CD8-positive, alpha-beta memory T cell (primary cell): ENCODE measurements around the gene ITPR2. TPM values are rescaled to one million over a fixed set of nuclear protein-coding genes. Genes with fewer than 3 reads are reported as not detected.

Experiments
- CTCF ChIA-PET: fragments of 350-600 bp; sonication (Branson Sonifier 250); formaldehyde crosslinking; loops from one replicate; lab custom pipeline; 2021; ENCODE audit warnings: antibody characterized with exemption; lab: Charles Lee
- POLR2A ChIA-PET: fragments of 350-600 bp; sonication (Branson Sonifier 250); formaldehyde crosslinking; loops from one replicate; lab custom pipeline; 2021; ENCODE audit warnings: antibody characterized with exemption; lab: Charles Lee
- DNase-seq, 5 donors: peaks; one replicate each; pipeline versions ENCODE4 v3.0.0 to v3.0.0-alpha.2; 2020 to 2022; ENCODE audit warnings: mixed read lengths in 1 of 5
- H3K27ac ChIP-seq: one replicate; pipeline ENCODE4 v1.7.0; 2013; ENCODE audit warnings: low read depth, mild to moderate bottlenecking, low read length, moderate library complexity
- H3K27me3 ChIP-seq: 2 replicates; pipeline ENCODE4 v1.7.0; 2013; ENCODE audit warnings: low read length, mild to moderate bottlenecking; ENCODE audit not compliant: insufficient read depth, poor library complexity, severe bottlenecking
- H3K36me3 ChIP-seq: 2 replicates; pipeline ENCODE4 v1.7.0; 2013; ENCODE audit warnings: mild to moderate bottlenecking, low read length, moderate library complexity; ENCODE audit not compliant: insufficient read depth
- H3K4me1 ChIP-seq: 2 replicates; pipeline ENCODE4 v1.7.0; 2013; ENCODE audit warnings: mild to moderate bottlenecking, low read length, moderate library complexity; ENCODE audit not compliant: insufficient read depth
- H3K4me3 ChIP-seq: 2 replicates; pipeline ENCODE4 v1.7.0; 2013; ENCODE audit warnings: mild to moderate bottlenecking, low read length
- H3K9me3 ChIP-seq: 2 replicates; pipeline ENCODE4 v1.7.0; 2013; ENCODE audit warnings: mild to moderate bottlenecking, low read length
- H3K27ac Mint-ChIP-seq, 8 donors: one replicate each; pipeline ENCODE4 v1.8.0; 2020 to 2021; ENCODE audit warnings: mixed read lengths in 8 of 8, mild to moderate bottlenecking in 6 of 8, inconsistent platforms in 3 of 8, moderate library complexity in 3 of 8
- H3K27me3 Mint-ChIP-seq, 2 donors: one replicate each; pipeline ENCODE4 v1.8.0; 2020 to 2021; ENCODE audit warnings: mixed read lengths in 2 of 2, mild to moderate bottlenecking in 1 of 2, moderate library complexity in 1 of 2
- H3K36me3 Mint-ChIP-seq, 3 donors: one replicate each; pipeline ENCODE4 v1.8.0; 2020 to 2021; ENCODE audit warnings: mixed read lengths in 3 of 3, inconsistent platforms in 1 of 3, mild to moderate bottlenecking in 1 of 3
- H3K4me1 Mint-ChIP-seq, 3 donors: one replicate each; pipeline ENCODE4 v1.8.0; 2020 to 2021; ENCODE audit warnings: mixed read lengths in 3 of 3, inconsistent platforms in 1 of 3, mild to moderate bottlenecking in 1 of 3
- H3K4me3 Mint-ChIP-seq, 7 donors: one replicate each; pipeline ENCODE4 v1.8.0; 2020 to 2021; ENCODE audit warnings: mixed read lengths in 7 of 7, mild to moderate bottlenecking in 6 of 7, moderate library complexity in 4 of 7, inconsistent platforms in 2 of 7
- H3K9me3 Mint-ChIP-seq, 5 donors: one replicate each; pipeline ENCODE4 v1.8.0; 2020 to 2022; ENCODE audit warnings: mixed read lengths in 5 of 5, mild to moderate bottlenecking in 3 of 5, moderate library complexity in 2 of 5, inconsistent platforms in 1 of 5
- polyA plus RNA-seq: library from polyadenylated mRNA; unstranded; fragments of 300-500 nt; fragmentation: Illumina TruSeq; gene quantifications from one replicate; pipeline ENCODE4 v1.2.3, GENCODE V29; 2021
- total RNA-seq, 2 experiments: library from RNA; stranded (reverse); gene quantifications; one replicate each; pipeline ENCODE4 v1.2.3, GENCODE V29; 2021

Gene ITPR2
- total and polyA plus RNA-seq, 3 experiments from 2014 or later: 13.0 to 29.4 (median 24.0) TPM

DNA sequence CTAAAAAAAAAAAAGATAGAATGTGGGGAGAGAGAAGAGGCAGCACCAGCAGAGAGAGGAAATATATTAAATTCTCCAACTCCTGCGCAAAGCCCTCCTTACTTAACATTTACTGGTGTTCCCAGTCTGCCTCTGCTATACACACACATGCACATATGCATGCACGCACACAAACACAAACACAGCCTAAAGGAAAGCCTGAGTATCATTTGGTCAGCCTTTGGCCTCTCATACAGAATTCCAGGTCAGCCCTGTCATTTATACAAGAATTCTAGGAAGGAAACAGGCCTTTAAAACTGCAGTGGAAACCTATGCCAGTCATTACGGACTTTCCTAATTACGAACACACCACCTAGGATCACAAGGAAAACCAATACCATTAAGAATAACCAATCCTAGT lies 269.4 kb downstream of the ITPR2 start:
- Histone ChIP-seq H3K36me3 (no peaks in the 10 kb centered on the region), H3K27ac (no peak overlapping the region), H3K4me1 (no peaks in the 10 kb centered on the region), H3K4me3 (no peak overlapping the region), H3K9me3 (no peaks in the 10 kb centered on the region), H3K27me3 (no peaks in the 10 kb centered on the region)
- no peak overlapping the region for H3K4me3 Mint-ChIP-seq
- ChIA-PET POLR2A (no interaction called here), CTCF (no interaction called here)
- H3K27ac Mint-ChIP-seq: no peak overlapping the region
- peaks cover 14 to 33% (median 18%) of the 10 kb centered on the region in 3 donors for H3K36me3 Mint-ChIP-seq
- no peaks in the 10 kb centered on the region for H3K9me3 Mint-ChIP-seq
- no peak for DNase-seq
- no peaks in the 10 kb centered on the region for H3K4me1 Mint-ChIP-seq
- no peaks in the 10 kb centered on the region for H3K27me3 Mint-ChIP-seq

DNA sequence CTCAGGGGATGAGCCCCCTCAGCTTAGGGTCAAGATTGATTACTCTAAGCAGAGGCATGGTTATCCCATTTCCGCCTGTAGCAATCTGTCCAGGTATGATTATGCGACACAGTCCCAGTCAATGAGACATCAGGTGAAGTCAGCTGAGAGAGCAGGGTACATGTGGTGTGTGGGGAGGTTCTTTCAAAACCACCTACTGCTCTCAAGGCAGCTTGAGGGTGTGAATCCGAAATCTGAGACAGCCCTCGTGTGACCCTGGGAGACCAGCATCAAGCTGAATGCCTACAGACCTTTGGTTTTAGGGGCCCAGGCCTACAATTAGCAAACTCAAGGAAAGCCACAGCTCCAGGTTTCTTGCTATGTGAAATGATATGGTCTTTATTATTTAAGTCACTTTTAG lies 275.7 kb downstream of the ITPR2 start:
- peaks cover 4% of the 10 kb centered on the region for H3K36me3 ChIP-seq
- POLR2A ChIA-PET: no interaction called here
- CTCF ChIA-PET: no interaction called here
- H3K9me3 ChIP-seq: no peaks in the 10 kb centered on the region
- Mint-ChIP-seq H3K27ac (no peak overlapping the region), H3K27me3 (no peaks in the 10 kb centered on the region), H3K4me1 (peaks cover 0 to 7% (median 2%) of the 10 kb centered on the region in 3 donors), H3K9me3 (no peaks in the 10 kb centered on the region), H3K36me3 (peaks cover 26 to 49% (median 26%) of the 10 kb centered on the region in 3 donors), H3K4me3 (no peak overlapping the region)
- no peaks in the 10 kb centered on the region for H3K27me3 ChIP-seq
- no peak overlapping the region for H3K4me3 ChIP-seq
- no peaks in the 10 kb centered on the region for H3K4me1 ChIP-seq
- no peak overlapping the region for H3K27ac ChIP-seq
- DNase-seq: no peak

DNA sequence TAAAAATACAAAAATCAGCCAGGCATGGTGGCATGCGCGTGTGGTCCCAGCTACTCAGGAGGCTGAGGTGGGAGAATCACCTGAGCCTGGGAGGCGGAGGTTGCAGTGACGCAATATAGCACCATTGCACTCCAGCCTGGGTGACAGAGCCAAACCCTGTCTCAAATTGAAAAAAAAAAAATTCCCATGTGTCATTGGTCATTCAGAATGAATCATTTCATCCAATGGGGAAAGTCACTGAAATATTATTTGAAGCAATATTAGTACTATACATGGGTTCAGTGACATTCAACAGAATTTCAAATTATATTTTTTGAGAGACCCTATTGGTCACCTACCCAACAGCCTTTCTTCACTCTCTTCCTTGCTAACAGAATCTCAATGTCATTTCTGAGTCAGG lies 276.1 kb downstream of the ITPR2 start:
- Mint-ChIP-seq H3K27me3 (no peaks in the 10 kb centered on the region), H3K4me3 (no peak overlapping the region), H3K9me3 (no peaks in the 10 kb centered on the region), H3K36me3 (peaks cover 22 to 46% (median 26%) of the 10 kb centered on the region in 3 donors), H3K4me1 (peaks cover 0 to 7% (median 2%) of the 10 kb centered on the region in 3 donors), H3K27ac (no peak overlapping the region)
- peaks cover 4% of the 10 kb centered on the region for H3K36me3 ChIP-seq
- H3K27ac ChIP-seq: no peak overlapping the region
- no peak overlapping the region for H3K4me3 ChIP-seq
- CTCF ChIA-PET: no interaction called here
- no peak for DNase-seq
- POLR2A ChIA-PET: no interaction called here
- H3K27me3 ChIP-seq: no peaks in the 10 kb centered on the region
- no peaks in the 10 kb centered on the region for H3K4me1 ChIP-seq
- H3K9me3 ChIP-seq: no peaks in the 10 kb centered on the region

DNA sequence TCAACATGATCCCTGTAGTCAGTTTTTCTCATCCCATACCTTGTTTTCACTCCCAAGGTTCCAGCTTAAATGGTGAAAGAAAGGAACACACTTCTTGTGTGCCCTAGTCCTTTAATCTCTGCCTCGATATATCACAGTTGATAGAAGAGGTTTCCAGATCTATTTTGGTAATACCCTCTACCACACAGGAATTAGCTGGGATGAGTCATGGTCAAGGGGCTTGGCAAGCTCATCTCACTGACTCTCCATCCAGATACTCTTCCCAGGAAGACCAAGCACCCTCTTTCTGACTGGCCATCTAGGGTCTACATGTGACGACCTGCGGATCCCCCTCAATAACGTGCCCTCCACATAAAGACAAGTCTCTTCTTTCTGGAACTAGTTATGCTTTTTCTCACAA lies 277.9 kb downstream of the ITPR2 start:
- Histone ChIP-seq H3K4me1 (no peaks in the 10 kb centered on the region), H3K36me3 (peaks cover 4% of the 10 kb centered on the region), H3K9me3 (no peaks in the 10 kb centered on the region), H3K27ac (no peak overlapping the region), H3K4me3 (no peak overlapping the region), H3K27me3 (no peaks in the 10 kb centered on the region)
- peaks cover 28 to 52% (median 34%) of the 10 kb centered on the region in 3 donors for H3K36me3 Mint-ChIP-seq
- no peak overlapping the region for H3K27ac Mint-ChIP-seq
- H3K4me3 Mint-ChIP-seq: no peak overlapping the region
- ChIA-PET POLR2A (no interaction called here), CTCF (no interaction called here)
- no peaks in the 10 kb centered on the region for H3K9me3 Mint-ChIP-seq
- H3K27me3 Mint-ChIP-seq: no peaks in the 10 kb centered on the region
- H3K4me1 Mint-ChIP-seq: peaks cover 0 to 7% (median 2%) of the 10 kb centered on the region in 3 donors
- no peak for DNase-seq

DNA sequence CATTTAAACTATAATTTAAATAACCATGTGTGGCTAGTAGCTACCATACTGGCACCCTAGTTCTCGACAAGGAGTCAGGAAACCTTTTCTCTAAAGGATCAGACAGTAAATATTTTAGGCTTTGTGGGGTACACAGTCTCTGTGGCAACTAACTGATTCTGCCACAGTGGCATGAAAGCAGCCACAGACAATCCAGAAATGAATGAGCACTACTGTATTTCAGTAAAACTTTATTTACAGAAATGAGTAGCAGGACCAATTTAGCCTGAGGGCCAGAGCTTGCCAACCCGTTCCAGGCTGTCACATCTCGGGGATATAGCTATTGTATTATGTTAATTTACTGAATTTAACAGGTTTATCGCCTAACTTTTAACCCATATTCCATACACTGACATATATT lies 278.7 kb downstream of the ITPR2 start:
- Histone ChIP-seq H3K36me3 (peaks cover 4% of the 10 kb centered on the region), H3K4me1 (no peaks in the 10 kb centered on the region), H3K9me3 (no peaks in the 10 kb centered on the region), H3K27ac (no peak overlapping the region), H3K27me3 (no peaks in the 10 kb centered on the region), H3K4me3 (no peak overlapping the region)
- H3K9me3 Mint-ChIP-seq: no peaks in the 10 kb centered on the region
- ChIA-PET CTCF (no interaction called here), POLR2A (no interaction called here)
- no peak overlapping the region for H3K4me3 Mint-ChIP-seq
- H3K27me3 Mint-ChIP-seq: no peaks in the 10 kb centered on the region
- no peak overlapping the region for H3K27ac Mint-ChIP-seq
- H3K36me3 Mint-ChIP-seq: peaks cover 28 to 54% (median 35%) of the 10 kb centered on the region in 3 donors
- no peak for DNase-seq
- peaks cover 0 to 7% (median 2%) of the 10 kb centered on the region in 3 donors for H3K4me1 Mint-ChIP-seq

DNA sequence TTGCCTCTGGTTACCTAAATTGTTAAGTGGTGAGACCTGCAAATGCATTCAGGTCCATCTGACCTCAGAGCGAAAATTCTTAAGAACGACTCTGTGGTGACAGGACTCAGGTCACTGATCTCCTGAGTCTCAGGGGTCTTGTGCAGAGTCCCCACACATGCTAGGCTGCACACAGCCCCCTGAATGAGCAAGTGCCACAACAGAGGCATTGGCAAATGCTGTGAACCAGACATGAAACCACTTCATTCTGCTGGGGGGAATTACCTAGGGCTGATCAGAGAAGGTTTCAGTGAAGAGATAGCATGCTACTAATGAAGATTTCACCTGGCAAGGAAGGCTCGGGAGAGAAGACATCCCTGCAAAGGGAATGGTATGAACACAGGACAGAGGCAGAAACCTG lies 281.6 kb downstream of the ITPR2 start:
- Histone ChIP-seq H3K27me3 (no peaks in the 10 kb centered on the region), H3K4me1 (no peaks in the 10 kb centered on the region), H3K36me3 (peaks cover 4% of the 10 kb centered on the region), H3K4me3 (no peak overlapping the region), H3K27ac (no peak overlapping the region), H3K9me3 (no peaks in the 10 kb centered on the region)
- Mint-ChIP-seq H3K27me3 (no peaks in the 10 kb centered on the region), H3K9me3 (peaks cover 0 to 3% (median 0%) of the 10 kb centered on the region in 5 donors), H3K4me1 (peaks cover 0 to 7% (median 2%) of the 10 kb centered on the region in 3 donors), H3K4me3 (no peak overlapping the region), H3K36me3 (peaks cover 43 to 70% (median 54%) of the 10 kb centered on the region in 3 donors), H3K27ac (peak overlapping the region in 1 of 8 donors; percentile 40)
- CTCF ChIA-PET: no interaction called here
- POLR2A ChIA-PET: no interaction called here
- DNase-seq: no peak

DNA sequence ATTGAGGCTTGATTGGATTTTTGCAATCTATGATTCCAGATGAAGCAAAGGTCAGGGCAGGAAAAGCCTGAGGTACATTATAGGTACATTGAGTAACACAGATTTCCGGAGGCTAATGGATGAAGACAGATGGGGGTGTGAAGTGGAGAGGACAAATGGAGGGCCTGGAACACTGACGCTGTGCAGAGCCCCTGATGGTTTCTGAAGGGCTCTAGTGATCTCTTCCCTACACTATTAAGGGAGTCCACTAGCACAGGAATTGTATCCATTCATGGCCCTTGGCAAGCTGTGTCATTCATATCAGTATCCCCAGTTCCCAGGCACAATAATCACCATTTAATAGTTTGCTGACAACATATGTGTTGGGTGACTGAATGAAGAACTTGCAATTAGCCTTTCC lies 284.8 kb downstream of the ITPR2 start:
- Histone ChIP-seq H3K9me3 (no peaks in the 10 kb centered on the region), H3K27me3 (no peaks in the 10 kb centered on the region), H3K27ac (no peak overlapping the region), H3K4me3 (no peak overlapping the region), H3K4me1 (no peaks in the 10 kb centered on the region), H3K36me3 (no peaks in the 10 kb centered on the region)
- CTCF ChIA-PET: no interaction called here
- Mint-ChIP-seq H3K4me3 (no peak overlapping the region), H3K4me1 (no peaks in the 10 kb centered on the region), H3K27me3 (no peaks in the 10 kb centered on the region), H3K36me3 (peaks cover 36 to 63% (median 49%) of the 10 kb centered on the region in 3 donors), H3K27ac (no peak overlapping the region), H3K9me3 (peaks cover 0 to 5% (median 3%) of the 10 kb centered on the region in 5 donors)
- DNase-seq: no peak
- POLR2A ChIA-PET: no interaction called here

DNA sequence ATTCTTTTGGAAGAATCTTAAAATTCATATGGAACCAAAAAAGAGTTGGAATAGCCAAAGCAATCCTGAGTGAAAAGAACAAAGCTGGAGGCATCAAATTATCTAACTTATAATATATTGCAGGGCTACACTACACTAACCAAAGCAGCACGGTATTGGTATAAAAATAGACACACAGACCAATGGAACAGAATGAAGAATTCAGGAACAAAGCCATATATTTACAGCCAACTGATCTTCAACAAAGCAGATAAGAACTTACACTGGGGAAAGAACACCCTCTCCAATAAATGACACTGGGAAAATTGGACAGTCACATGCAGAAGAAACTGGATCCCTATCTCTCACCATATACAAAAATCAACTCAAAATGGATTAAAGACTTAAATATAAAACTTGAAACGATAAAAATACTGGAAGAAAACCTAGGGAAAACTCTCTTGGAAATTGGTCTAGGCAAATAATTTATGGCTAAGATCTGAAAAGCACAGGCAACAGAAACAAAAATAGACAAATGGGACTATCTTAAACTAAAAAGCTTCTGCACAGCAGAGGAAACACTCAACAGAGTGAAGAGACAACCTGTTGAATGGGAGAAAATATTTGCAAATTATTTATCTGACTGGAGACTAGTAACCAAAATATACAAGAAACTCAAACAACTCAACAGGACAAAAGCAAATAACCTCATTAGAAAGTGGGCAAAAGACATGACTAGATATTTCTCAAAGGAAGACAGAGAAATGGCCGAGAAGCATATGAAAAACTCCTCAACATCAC lies 286.3 kb downstream of the ITPR2 start:
- Histone ChIP-seq H3K4me3 (no peak overlapping the region), H3K27ac (no peak overlapping the region), H3K4me1 (no peaks in the 10 kb centered on the region), H3K27me3 (no peaks in the 10 kb centered on the region), H3K9me3 (no peaks in the 10 kb centered on the region), H3K36me3 (no peaks in the 10 kb centered on the region)
- Mint-ChIP-seq H3K9me3 (peaks cover 0 to 5% (median 3%) of the 10 kb centered on the region in 5 donors), H3K4me1 (no peaks in the 10 kb centered on the region), H3K27ac (peak overlapping the region in 1 of 8 donors; percentile 25), H3K36me3 (peaks cover 29 to 54% (median 44%) of the 10 kb centered on the region in 3 donors), H3K27me3 (no peaks in the 10 kb centered on the region), H3K4me3 (no peak overlapping the region)
- no peak for DNase-seq
- CTCF ChIA-PET: no interaction called here
- POLR2A ChIA-PET: no interaction called here
